HL-60 (cell line): ENCODE measurements around the gene HERC2.

Source experiments
- DNase-seq, 2 experiments: peaks; one replicate each; pipeline ENCODE4 v3.0.0-alpha.2; 2010 to 2020; ENCODE audit warnings: low read depth in 1 of 2, low spot score in 1 of 2
- H3K27ac ChIP-seq: fragments of 250-450 bp; sonication (Bioruptor Pico); replicated peaks from 2 replicates; pipeline ENCODE4 v1.5.1; 2020; ENCODE audit warnings: mild to moderate bottlenecking, moderate library complexity
- H3K27me3 ChIP-seq: fragments of 250-450 bp; sonication (Bioruptor Pico); 2 replicates; pipeline ENCODE4 v1.5.1; 2021; ENCODE audit warnings: mild to moderate bottlenecking, moderate library complexity; ENCODE audit not compliant: insufficient read depth, poor library complexity, severe bottlenecking
- H3K4me3 ChIP-seq: replicated peaks from 2 replicates; pipeline ENCODE4 v1.5.1; 2011; ENCODE audit warnings: mild to moderate bottlenecking, control low read depth, low read length; ENCODE audit not compliant: insufficient read depth
- CTCF ChIP-seq: IDR thresholded peaks from one replicate; pipeline ENCODE4 v1.5.1; 2011; ENCODE audit warnings: low read length, control low read depth, inconsistent platforms; ENCODE audit not compliant: insufficient read depth
- GABPA ChIP-seq: IDR thresholded peaks from 2 replicates; pipeline ENCODE4 v1.6.1; 2012; ENCODE audit warnings: low read depth
- POLR2AphosphoS5 ChIP-seq: IDR thresholded peaks from 2 replicates; pipeline ENCODE4 v1.6.1; 2012; ENCODE audit warnings: low read depth
- REST ChIP-seq: IDR thresholded peaks from 2 replicates; pipeline ENCODE4 v1.6.1; 2012; ENCODE audit warnings: low read depth; ENCODE audit not compliant: insufficient replicate concordance
- SPI1 ChIP-seq: IDR thresholded peaks from 2 replicates; pipeline ENCODE4 v1.6.1; 2012; ENCODE audit warnings: low read depth, mild to moderate bottlenecking, borderline replicate concordance

The HERC2 gene

GRCh38 chr15:28098360-28098765, 223.6 kb downstream of the HERC2 start:
- DNase-seq: no peak
- Histone ChIP-seq H3K4me3 (no peak overlapping the region), H3K27me3 (peaks cover 59% of the 10 kb centered on the region), H3K27ac (no peak overlapping the region)
- no peak for TF ChIP-seq GABPA
- TF ChIP-seq SPI1: no peak
- TF ChIP-seq REST: no peak
- no peak for TF ChIP-seq POLR2AphosphoS5
- TF ChIP-seq CTCF: no peak

GRCh38 chr15:28097656-28098359, 224.2 kb downstream of the HERC2 start:
- Histone ChIP-seq H3K27ac (no peak overlapping the region), H3K27me3 (peaks cover 59% of the 10 kb centered on the region), H3K4me3 (no peak overlapping the region)
- TF ChIP-seq POLR2AphosphoS5 (no peak), REST (no peak), SPI1 (no peak)
- DNase-seq: no peak

- no peak for DNase-seq
- Histone ChIP-seq H3K27ac (no peak overlapping the region), H3K4me3 (no peak overlapping the region; the same call in 1 of the 2 replicates), H3K27me3 (peaks cover 59% of the 10 kb centered on the region)
- no peak for TF ChIP-seq GABPA
- TF ChIP-seq CTCF: no peak
- no peak for TF ChIP-seq REST
- no peak for TF ChIP-seq POLR2AphosphoS5
- no peak for TF ChIP-seq SPI1
Observed at GRCh38 chr15:28096670-28097431, 225.1 kb downstream of the HERC2 start.
